Measurements from ENCODE around the gene ZFP36.
"Not testable (repeated sequence)": the region's sequence is repeated elsewhere in the genome, so short reads cannot be mapped to it uniquely, and the experiment has no call there.

The ZFP36 gene, protein sequence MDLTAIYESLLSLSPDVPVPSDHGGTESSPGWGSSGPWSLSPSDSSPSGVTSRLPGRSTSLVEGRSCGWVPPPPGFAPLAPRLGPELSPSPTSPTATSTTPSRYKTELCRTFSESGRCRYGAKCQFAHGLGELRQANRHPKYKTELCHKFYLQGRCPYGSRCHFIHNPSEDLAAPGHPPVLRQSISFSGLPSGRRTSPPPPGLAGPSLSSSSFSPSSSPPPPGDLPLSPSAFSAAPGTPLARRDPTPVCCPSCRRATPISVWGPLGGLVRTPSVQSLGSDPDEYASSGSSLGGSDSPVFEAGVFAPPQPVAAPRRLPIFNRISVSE

DNA sequence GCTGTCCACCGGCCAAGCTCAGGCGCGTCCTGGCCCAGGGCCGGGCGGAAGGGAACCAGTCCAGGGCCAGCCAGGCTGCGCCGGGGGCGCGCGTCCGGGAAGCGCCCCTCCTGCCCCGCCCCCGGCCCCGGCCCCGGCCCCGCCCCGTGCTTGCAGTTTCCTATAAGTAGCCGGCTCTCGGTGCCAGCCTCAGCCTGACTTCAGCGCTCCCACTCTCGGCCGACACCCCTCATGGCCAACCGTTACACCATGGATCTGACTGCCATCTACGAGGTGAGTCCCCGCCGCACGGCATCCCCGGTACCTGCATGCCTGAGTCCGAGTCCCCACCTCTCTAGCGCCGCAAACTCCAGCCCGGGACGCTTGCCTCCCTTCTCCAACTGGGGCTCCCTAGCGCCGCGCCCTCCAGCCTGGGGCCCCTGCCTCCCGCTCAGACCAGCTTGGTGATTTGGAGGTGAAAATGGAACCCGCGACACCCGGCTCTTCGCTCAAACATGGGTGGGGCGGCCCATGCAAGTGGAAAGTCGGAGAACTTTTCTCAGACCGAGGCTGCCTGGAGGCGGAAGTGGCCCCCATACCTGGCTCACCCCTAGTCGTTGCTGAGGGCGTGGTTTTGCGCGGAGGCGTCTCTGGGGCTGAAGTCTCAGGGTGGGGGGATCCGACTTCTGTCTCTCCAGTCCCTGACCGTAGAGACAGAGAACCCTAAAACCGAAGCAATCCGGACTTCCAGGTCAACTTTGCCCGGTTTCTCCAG is at the start of gene ZFP36:
ZFP36 (plus strand) TSS at position 192 of the 754 bp plus-strand sequence; CDS start at position 250, 58 bp downstream.
- DNase-seq (ENCODE audit: low read depth in 2 of 2) = peak; percentile 78 to 88

DNA sequence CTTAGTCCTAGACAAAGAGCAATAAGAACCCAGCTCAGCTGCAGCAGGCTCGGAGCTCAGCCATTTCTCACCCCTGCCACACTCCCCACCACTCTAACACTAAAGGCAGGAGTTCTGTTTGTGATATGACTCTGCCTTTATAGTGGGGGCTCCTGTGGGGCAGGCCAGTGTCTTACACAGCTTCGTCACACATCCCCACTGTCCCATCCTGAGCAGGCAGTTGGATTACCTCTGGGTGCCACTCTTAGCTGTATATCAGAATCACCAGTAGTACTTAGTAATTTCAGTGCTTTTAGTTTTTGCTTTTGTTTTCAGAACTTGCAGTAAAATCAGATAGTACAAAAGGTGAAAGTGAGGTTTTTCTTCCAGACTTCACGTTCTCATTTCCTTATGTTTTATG is 47.6 kb upstream of the ZFP36 start:
- DNase-seq (ENCODE audit: low read depth in 2 of 2) = no peak

DNA sequence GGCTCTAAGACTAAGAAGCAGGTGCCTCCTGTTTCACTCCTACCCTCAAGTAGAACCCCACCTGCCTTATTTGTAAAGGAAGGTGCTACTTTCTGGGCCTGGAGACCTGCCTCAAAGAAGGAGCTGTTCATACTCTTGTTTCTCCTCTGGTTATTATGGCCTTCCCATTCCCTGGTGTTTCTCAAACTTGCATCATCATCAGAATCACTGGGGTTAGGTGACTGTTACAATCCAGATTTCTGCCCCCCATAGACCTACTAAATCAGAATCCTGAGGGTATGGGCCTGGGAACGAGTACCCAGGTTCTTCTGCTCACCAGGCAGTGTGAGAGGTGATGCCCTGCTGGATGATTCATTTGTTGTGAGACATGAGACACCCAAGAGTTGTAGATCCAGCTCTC is 46.0 kb upstream of the ZFP36 start:
- DNase-seq (ENCODE audit: low read depth in 2 of 2) = no peak

DNA sequence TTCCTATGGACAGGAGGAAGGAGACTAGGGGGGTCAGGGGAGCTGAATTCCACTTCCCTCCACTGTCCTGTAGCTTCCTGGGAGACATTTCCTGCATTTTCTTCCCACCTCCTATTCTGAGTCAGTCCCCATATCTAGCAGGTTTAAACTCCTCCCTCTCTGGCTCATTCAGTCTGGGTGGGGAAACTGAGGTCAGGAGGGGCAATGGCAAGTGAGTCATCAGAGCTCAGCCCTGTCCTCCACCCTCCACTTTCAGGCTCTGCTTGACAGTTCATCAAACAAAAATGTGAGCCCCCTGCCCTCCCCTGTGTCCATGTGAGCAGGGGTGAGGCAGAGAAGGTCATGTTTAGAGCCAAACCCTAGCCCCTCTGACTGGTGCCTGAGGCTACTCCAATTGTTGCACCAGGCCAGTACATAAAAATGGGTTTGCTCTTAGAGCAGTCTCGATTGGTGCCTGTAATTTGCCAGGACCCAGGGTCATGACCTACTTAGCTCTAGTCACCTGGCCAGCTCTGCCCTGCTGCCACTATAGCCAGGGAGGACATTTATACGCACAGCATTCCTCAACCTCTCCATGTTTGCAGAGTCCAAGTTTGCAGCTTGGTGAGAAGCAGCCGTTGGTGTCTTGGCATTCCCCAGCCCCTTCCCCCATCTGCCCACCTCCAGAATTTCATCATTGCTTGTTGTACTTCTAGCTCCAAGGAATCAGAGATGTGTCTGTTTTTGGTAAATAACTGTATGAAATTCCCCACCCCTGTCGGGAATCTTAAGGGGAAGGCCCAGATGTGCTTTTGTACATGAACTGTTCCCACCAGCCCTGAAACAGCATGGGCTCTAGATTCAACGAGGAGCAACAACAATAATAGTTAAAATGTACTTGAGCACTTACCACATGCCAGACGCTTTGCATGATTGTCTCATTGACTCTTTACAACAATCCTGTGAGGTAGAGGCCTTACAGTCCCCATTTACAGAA is 43.7 kb upstream of the ZFP36 start:
- DNase-seq (ENCODE audit: low read depth in 2 of 2) = no peak

DNA sequence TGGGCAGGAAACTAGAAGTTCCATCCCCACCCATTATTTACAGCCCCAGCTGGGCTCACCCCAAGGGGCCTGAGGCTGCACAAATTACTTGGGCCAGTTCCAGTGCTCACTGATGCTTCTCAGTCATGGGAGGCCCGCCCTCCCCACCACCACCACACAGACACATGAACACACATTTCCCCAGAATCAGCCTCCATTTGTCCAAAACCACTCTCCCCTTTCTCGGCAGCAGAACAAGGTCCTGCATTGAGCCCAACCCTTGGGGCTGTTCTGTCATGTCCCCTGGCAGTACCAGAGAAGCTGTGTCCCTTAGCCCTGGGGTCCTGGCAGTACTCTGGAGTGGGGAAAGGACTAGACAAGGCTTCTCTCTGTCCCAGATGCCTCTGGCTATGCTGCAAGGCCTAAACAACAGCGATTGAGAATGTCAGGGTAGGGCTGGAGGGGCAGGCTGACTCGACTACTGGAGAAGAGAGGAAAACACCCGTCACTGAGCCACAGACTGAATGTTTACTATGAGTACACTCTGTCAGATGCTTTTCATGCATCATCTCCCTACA is 42.7 kb upstream of the ZFP36 start:
- no peak for DNase-seq (ENCODE audit: low read depth in 2 of 2)

DNA sequence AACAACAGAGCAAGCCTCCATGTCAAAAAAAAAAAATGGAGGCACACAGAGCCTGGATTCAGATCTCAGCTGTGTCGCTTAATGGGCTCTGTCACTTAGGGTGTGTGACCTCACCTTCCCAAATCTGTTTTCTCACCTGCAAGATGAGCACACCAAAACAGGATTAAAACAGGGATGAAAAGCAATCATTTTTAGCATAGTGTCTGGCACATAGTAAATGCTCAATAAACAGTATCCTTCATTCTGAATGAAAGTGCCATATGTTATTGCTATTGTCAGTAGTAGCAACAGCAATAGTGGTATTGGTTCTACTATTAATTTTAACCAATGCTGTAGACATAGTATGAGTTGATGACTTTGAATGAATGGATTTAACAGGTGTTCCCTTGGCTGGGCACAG is 41.1 kb upstream of the ZFP36 start:
- no peak for DNase-seq (ENCODE audit: low read depth in 2 of 2)

DNA sequence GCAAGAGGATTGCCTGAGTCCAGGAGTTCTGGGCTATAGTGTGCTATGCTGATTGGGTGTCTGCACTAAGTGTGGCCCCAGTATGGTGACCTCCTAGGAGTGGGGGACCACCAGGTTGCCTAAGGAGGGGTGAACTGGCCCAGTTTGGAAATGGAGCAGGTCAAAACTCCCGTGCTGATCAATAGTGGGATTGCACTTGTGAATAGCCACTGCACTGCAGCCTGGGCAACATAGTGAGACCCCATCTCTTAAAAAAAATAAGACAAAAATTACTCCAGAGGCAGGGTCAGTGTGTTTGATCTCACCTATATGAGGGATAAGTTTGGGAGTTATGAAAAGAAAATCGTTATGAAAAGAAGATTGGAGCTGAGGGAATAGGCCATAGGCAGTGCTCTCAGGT is 37.4 kb upstream of the ZFP36 start:
- DNase-seq (ENCODE audit: low read depth in 2 of 2) = no peak

DNA sequence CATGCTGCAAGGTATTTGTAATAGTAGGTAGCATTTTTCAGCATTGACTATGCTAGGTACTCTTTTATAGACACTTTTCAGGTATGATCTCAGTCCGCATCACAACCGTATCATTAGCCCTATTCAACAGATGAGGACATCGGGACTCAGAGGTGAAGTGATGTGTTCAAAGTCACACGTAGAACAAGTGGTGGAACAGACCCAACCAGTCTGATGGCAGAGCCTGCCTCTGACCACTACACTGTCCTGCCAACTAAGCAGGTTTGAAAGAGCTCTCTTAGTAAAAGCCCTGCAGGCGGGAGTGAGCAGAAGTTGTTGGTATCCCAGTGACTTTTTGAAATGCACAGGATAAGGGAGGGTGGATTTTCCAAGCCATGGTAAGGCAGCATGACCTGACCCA is 35.9 kb upstream of the ZFP36 start:
- no peak for DNase-seq (ENCODE audit: low read depth in 2 of 2)

DNA sequence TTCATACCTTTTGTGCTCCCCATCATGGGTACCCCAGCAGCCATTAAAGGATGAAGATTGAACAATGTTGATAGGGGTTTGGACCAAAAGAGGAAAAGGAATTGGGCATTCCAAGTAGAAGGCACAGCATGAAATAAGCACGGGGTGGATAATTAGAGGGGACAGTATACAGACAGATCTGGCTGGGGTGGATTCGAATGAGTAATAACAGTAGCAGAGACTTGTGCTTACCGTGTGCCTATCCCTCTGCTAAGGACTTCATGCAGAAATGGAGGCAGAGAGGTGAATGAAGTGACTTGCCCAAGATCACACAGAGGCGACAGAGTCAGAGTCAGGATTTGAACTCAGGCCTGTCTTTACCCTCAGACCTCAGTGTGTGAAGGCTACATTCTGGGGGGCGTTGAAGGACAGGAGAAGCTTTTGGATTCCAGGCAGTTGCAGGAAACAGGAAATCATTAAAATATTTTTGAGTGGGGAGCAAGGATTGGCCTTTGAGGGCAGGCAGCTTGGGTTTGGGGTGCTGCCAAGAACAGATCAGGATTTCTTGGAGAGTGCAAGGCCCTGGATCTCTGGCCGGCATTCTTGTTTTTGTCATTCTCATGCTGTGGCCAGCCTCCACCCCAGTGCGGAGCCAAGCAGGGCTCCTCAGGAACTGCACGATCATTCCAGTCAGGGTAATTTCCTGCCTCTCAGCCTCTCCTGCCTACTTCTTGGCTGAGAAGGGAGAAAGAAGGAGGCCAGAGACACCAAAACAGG is 34.4 kb upstream of the ZFP36 start:
- no peak for DNase-seq (ENCODE audit: low read depth in 2 of 2)

DNA sequence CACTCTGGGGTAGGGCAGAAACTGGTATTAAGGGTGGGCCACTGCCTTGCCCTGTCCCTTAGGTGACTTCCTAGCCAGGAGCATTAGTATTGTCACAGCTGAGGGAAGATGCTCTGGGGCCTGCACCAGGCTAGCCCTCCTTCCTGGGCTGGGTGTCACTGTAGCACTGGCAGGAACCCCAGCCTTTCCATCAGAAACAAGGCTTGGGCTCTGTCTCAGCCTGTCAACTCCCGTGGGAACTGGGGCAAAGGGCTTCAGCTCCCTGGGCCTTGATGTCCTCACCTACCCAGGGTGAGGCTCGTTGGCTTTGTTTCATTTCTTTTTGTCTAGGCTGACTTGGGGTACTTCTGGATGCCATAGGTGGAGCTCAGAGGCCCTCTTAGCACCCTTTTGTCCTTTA is 33.7 kb upstream of the ZFP36 start:
- DNase-seq (ENCODE audit: low read depth in 2 of 2) = no peak

DNA sequence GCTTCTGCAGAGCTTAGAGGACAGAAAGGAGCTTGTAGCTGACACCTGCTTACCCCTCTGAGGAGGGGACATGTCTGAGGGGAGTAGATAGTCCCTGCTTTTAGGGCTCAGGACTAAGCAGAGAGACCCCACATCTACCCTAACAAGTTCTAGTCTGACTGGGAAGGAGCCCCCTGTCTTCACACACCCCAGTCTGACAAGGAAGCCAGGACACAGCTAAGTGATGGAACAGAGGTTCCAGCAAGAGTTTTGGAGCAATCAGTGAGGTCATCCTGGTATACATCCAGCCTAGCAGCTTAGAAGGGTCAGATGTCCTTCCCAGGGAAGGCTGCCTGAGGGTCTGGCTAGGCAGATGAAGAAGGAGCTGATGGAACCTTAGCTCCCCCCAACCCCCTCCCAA is 30.7 kb upstream of the ZFP36 start:
- no peak for DNase-seq (ENCODE audit: low read depth in 2 of 2)

DNA sequence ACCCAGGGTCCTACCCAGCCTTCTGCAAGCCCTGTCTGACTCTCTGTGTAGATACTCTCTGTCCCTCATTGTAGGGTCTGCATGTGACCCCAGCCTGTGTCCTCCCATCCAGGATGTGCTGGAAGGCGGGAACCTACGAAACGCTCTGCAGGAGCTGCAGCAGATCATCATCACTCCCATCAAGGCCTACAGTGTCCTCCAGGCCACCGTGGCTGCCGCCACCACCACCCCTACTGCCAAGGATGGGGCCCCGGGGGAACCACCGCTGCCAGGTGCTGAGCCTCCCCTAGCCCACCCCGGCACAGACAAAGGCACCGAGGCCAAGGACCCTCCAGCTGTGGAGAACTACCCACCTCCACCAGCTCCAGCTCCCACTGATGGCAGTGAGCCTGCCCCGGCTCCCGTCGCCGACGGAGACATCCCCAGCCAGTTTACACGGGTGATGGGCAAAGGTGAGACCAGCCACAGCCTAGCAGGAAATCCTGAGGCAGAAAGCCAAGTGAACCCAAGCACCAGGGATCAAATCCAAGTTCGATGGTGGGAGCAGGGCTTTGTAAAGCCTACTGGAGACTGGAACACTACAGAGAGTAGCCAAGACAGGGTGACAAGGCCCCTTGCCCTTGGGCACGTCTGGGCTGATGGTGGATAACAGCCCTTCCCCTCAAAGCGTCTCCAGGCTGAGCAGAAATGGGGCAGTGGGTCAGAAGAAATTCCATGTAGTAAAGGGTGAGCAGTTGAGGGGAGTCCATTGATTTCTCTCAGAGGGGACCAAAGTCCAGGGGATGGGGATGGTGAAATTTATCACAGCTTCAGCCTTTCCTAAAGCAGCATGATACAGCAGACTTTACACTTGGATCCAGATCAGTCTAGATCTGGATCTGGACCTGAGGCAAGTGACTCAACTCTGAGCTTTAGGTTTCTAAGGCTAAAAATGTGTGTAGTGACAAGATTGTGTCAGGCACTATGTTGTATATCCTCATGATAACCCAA is 29.0 kb upstream of the ZFP36 start:
- no peak for DNase-seq (ENCODE audit: low read depth in 2 of 2)

DNA sequence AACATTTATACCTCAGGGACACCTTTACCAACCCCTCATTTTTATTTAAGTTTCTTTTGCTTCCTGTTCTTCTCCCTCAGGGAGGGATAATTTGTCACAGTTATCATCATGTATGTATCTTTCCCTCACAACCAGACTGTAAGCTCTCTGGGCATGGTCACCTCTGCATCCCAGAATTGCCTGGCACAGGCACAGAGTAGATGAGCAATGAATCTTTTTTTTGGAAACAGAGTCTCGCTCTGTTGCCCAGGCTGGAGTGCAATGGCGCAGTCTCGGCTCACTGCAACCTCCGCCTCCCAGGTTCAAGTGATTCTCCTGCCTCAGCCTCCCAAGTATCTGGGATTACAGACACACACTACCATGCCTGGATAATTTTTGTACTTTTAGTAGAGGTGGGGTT is 27.3 kb upstream of the ZFP36 start:
- DNase-seq (ENCODE audit: low read depth in 2 of 2) = not testable (repeated sequence)

DNA sequence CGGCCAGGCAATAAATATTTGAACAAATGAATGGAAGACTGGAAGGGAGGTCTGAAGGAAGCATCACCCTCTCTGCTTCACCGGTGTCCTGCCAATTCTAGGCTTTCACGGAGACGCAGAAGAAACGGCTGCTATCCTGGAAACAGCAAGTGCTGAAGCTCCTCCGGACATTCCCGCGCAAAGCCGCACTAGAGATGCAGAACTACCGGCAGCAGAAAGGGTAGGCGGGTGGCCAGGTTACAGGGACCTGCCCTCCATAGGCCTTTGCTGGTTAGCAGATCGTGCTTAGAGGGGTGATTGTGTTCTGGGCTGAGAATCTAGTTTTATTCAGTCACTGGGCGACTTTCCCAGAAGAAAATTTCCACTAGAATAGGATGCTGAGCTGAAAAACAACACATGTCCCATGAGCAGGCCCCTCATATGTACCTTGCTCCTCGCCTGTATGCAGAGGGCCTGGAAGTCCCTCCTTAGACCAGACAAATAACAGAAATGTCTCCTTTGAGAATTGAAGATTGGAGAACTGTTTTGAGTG is 26.7 kb upstream of the ZFP36 start:
- DNase-seq (ENCODE audit: low read depth in 2 of 2) = no peak

DNA sequence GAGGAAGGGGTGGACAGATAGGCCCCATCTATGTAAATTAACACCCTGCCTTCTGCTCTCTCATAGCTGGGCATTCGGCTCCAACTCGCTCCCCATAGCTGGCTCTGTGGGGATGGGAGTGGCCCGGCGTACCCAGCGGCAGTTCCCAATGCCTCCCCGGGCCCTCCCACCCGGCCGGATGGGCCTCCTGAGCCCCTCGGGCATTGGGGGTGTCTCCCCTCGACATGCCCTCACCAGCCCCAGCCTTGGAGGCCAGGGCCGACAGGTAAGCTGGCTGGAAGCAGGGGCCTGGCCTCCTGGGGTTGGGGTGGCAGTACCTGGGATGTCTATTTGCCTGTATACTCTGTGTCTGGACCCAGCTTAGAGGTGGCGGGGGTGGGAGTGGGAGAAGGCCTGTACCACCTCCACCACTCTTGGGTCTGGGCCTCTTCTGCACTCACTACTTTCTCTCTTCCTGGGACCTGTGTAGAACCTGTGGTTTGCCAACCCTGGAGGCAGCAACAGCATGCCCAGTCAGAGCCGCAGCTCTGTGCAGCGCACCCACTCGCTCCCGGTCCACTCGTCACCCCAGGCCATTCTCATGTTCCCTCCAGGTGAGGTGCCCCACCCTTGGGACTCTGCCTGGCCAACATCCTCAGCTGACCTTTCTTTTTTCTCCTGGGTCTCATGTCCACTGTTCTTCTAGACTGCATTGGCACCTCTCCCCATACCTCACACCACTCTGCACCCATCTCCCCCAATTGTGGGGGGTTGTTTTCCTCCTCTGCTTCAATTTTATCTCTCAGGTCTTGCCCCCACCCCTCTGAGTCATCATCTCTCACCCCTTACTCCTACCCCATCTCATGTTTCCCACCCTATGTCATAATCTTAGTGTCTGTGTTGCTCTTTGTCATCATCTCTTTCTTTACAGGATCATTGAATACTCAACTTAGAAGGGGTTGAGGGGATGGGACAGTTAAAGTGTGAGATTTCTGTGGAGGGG is 25.8 kb upstream of the ZFP36 start:
- no peak for DNase-seq (ENCODE audit: low read depth in 2 of 2)

DNA sequence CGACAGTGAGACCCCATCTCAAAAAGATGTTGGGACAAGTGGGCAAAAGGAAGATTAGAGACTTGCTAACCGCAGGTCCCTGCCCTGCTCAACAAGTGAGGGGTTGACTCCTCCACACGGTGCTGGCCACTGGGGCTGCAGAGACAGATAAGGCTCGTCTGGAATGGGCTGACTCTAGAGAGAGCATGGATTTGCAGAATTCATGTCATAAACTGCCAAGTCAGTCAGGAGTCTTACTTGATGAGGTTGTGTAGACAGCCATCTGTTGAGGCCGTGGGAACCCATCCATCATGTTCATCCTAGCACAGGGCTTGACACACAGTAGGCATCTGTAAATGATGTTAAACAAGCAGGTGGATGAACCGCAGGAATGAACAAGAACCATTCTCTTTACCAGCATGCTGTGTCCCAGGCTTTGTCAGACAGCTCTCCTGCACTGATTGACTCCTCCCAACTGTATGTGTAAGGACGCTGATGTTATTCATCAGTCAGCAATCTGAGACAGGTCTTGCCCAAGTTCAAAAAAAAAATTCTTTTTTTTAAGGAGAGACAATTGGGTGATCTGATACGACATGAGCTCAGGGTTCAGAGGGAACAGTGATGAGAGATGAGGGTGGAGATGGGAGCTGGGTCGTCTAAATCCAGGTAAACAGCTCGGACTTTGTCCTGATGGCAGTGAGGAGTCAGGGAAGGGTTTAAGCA is 24.6 kb upstream of the ZFP36 start:
- DNase-seq (ENCODE audit: low read depth in 2 of 2) = no peak

DNA sequence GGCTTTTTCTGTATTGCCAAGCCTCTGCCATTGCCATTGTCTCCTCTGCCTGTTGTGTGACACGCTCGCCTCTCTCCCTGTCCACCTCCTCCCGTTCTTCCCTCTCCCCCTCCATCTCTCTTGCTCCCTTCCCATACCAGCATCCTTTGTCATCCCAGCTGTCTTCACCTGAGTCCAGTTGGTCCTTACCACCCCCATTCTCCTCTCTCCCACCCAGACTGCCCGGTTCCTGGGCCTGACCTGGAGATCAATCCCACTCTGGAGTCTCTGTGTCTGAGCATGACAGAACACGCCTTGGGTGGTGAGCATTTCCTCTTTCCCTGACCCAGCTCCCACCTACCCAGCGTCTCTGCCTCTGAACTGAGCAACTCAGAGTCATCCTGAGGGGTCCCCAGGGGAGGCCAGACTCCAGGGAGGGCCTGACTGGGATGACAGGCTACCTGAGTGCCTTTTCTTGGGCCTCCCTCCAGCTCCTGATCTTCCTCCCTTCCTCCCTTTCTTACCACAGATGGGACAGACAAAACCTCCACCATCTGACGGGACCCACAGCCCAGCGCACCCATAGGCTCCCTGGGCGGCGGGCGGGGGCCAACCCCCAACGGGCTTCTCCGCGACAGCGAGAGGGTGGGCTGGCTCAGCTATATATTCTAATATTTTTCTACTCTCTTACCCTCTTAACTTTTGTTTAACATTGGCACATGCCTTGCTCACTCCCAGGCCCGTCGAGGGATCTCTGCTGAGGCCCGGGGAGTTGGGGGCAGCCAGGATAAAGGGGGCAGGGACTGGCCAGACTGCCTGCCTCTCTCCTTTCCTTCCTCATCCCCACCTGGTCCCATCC is 23.4 kb upstream of the ZFP36 start:
- no peak for DNase-seq (ENCODE audit: low read depth in 2 of 2)
